Pulmonary artery endothelial cell (primary cell): Measurements from ENCODE around the gene TMEM30A. TPM values are rescaled to one million over a fixed set of nuclear protein-coding genes. Genes with fewer than 3 reads are reported as not detected.

Experiments used
- DNase-seq: peaks from one replicate; pipeline ENCODE4 v3.0.0-alpha.2; 2011; ENCODE audit warnings: low read depth, low spot score
- total RNA-seq: library from RNA; depleted of rRNA; stranded (reverse); fragments of >200 nt; gene quantifications from 2 replicates; pipeline ENCODE4 v1.2.3, GENCODE V29; 2014

The TMEM30A gene
- total RNA-seq, 1 donor from 2014 or later, result 297 TPM

GRCh38 chr6:75291744-75292143, 7.2 kb upstream of the TMEM30A start:
- no peak for DNase-seq

- no peak for DNase-seq
These were observed 6.7 kb upstream of the TMEM30A start for GRCh38 chr6:75291331-75291730.

- no peak for DNase-seq
These were observed 5.7 kb upstream of the TMEM30A start for GRCh38 chr6:75290136-75290945.

- DNase-seq, result no peak
These were observed 3.4 kb upstream of the TMEM30A start for GRCh38 chr6:75288023-75288422.

GRCh38 chr6:75287424-75287823, 2.8 kb upstream of the TMEM30A start:
- no peak for DNase-seq

- DNase-seq, result no peak
These were observed 2.4 kb upstream of the TMEM30A start for GRCh38 chr6:75286955-75287354.

- no peak for DNase-seq
These were observed 669 bp upstream of the TMEM30A start for GRCh38 chr6:75285283-75285639.

- DNase-seq, result no peak
These were observed 523 bp downstream of the TMEM30A start for GRCh38 chr6:75283907-75284631.

GRCh38 chr6:75282706-75283105, 1.9 kb downstream of the TMEM30A start:
- no peak for DNase-seq

- no peak for DNase-seq
These were observed 2.9 kb downstream of the TMEM30A start for GRCh38 chr6:75281653-75282052.

- DNase-seq, result no peak
These were observed 4.3 kb downstream of the TMEM30A start for GRCh38 chr6:75280131-75280855.

- DNase-seq, result peak; percentile 53
These were observed 5.2 kb downstream of the TMEM30A start for GRCh38 chr6:75279418-75279817.

- DNase-seq, result no peak
These were observed 6.0 kb downstream of the TMEM30A start for GRCh38 chr6:75278474-75279077.

GRCh38 chr6:75275067-75275466, 9.5 kb downstream of the TMEM30A start:
- no peak for DNase-seq

GRCh38 chr6:75273009-75273408, 11.6 kb downstream of the TMEM30A start:
- DNase-seq, result no peak

GRCh38 chr6:75272145-75272840, 12.3 kb downstream of the TMEM30A start:
- no peak for DNase-seq

GRCh38 chr6:75268988-75269354, 15.6 kb downstream of the TMEM30A start:
- no peak for DNase-seq

- DNase-seq, result no peak
These were observed 16.2 kb downstream of the TMEM30A start for GRCh38 chr6:75268121-75268987.

- no peak for DNase-seq
These were observed 17.1 kb downstream of the TMEM30A start for GRCh38 chr6:75267461-75267860.

GRCh38 chr6:75266716-75267291, 17.8 kb downstream of the TMEM30A start:
- DNase-seq, result no peak
